HepG2 (cell line): ENCODE measurements around the gene APOC3. TPM values are rescaled to one million over a fixed set of nuclear protein-coding genes. Genes with fewer than 3 reads are reported as not detected.
A peak's percentile ranks its signal among the peaks of the same experiment; 100 is the strongest.

ENCODE experiments used
- EED ChIP-seq: sonication (generic); formaldehyde crosslinking; IDR thresholded peaks from 2 replicates; pipeline ENCODE4 v1.5.0; 2020; ENCODE audit warnings: mild to moderate bottlenecking, missing genetic modification reagents
- HIVEP1 ChIP-seq: sonication (generic); formaldehyde crosslinking; IDR thresholded peaks from 2 replicates; pipeline ENCODE4 v1.4.0; 2020; ENCODE audit warnings: mild to moderate bottlenecking, missing genetic modification reagents
- PAF1 ChIP-seq: IDR thresholded peaks from 2 replicates; pipeline ENCODE4 v1.6.1; 2016; ENCODE audit warnings: missing genetic modification reagents, missing compliant biosample characterization
- POLR2A ChIP-seq, 2 experiments: IDR thresholded peaks; 2 replicates each; pipeline ENCODE4 v1.6.1; 2011; ENCODE audit warnings: low read depth in 2 of 2, low read length in 2 of 2, mild to moderate bottlenecking in 1 of 2, moderate library complexity in 1 of 2; ENCODE audit not compliant: insufficient read depth in 1 of 2
- SALL1 ChIP-seq: sonication (generic); formaldehyde crosslinking; IDR thresholded peaks from 2 replicates; pipeline ENCODE4 v1.8.0; 2022; ENCODE audit warnings: mild to moderate bottlenecking, missing genetic modification reagents
- SKI ChIP-seq: fragments of 450-650 bp; IDR thresholded peaks from one replicate; pipeline ENCODE4 v1.6.1; 2018; ENCODE audit warnings: mild to moderate bottlenecking; ENCODE audit not compliant: partially characterized antibody
- SP1 ChIP-seq, 2 experiments: fragments of 450-650 bp in 1 of 2; sonication (generic) in 1 of 2; formaldehyde crosslinking in 1 of 2; IDR thresholded peaks; 2 replicates each; pipeline versions ENCODE4 v1.4.0 to v1.6.1; 2016 to 2020; ENCODE audit warnings: missing genetic modification reagents in 1 of 2
- ZNF225 ChIP-seq: sonication (generic); formaldehyde crosslinking; IDR thresholded peaks from 2 replicates; pipeline ENCODE4 v1.4.0; 2020; ENCODE audit warnings: mild to moderate bottlenecking, missing genetic modification reagents
- ZNF496 ChIP-seq: sonication (generic); formaldehyde crosslinking; IDR thresholded peaks from 2 replicates; pipeline ENCODE4 v1.8.1; 2023; ENCODE audit warnings: mild to moderate bottlenecking, moderate library complexity, missing genetic modification reagents; ENCODE audit not compliant: insufficient replicate concordance
- ZNF543 ChIP-seq: sonication (generic); formaldehyde crosslinking; IDR thresholded peaks from 2 replicates; pipeline ENCODE4 v1.4.0; 2020; ENCODE audit warnings: mild to moderate bottlenecking, missing genetic modification reagents
- ZNF562 ChIP-seq: sonication (generic); formaldehyde crosslinking; IDR thresholded peaks from 2 replicates; pipeline ENCODE4 v1.8.0; 2022; ENCODE audit warnings: missing genetic modification reagents, borderline replicate concordance
- ZSCAN20 ChIP-seq: sonication (generic); formaldehyde crosslinking; IDR thresholded peaks from 2 replicates; pipeline ENCODE4 v1.4.0; 2020; ENCODE audit warnings: missing genetic modification reagents, mild to moderate bottlenecking, borderline replicate concordance
- polyA plus RNA-seq, 8 experiments: library from polyadenylated mRNA; depleted of rRNA in 3 of 8; stranded (reverse) in 7 of 8; unstranded in 1 of 8; fragments of >200 nt; fragmentation: Illumina TruSeq in 4 of 8; extraction: Trizol in 4 of 8; gene quantifications; 2 replicates each; pipeline versions ENCODE4 v1.2.1 to v1.2.3, GENCODE V29; 2011 to 2016; ENCODE audit warnings: low read depth in 4 of 8, missing spikeins in 1 of 8, mixed read lengths in 1 of 8; ENCODE audit not compliant: insufficient read depth in 1 of 8
- total RNA-seq, 5 experiments: library from RNA; depleted of rRNA; stranded (reverse); fragments of >200 nt; fragmentation: Illumina TruSeq; extraction: Trizol; gene quantifications; 2 replicates each; pipeline ENCODE4 v1.2.3, GENCODE V29; 2016; ENCODE audit warnings: low read depth in 1 of 5
- TF ChIP-seq, protein P1 (sequence below): sonication (generic); formaldehyde crosslinking; conservative IDR thresholded peaks from 2 replicates; pipeline ENCODE4 v1.4.0; 2020; ENCODE audit warnings: mild to moderate bottlenecking, missing genetic modification reagents, moderate library complexity
- TF ChIP-seq, protein P2 (sequence below): sonication (generic); formaldehyde crosslinking; IDR thresholded peaks from 2 replicates; pipeline ENCODE4 v1.8.1; 2023; ENCODE audit warnings: mild to moderate bottlenecking, missing genetic modification reagents
- TF ChIP-seq, protein P3 (sequence below): IDR thresholded peaks from 2 replicates; pipeline ENCODE4 v1.6.1; 2016; ENCODE audit warnings: control low read depth
- TF ChIP-seq, protein P4 (sequence below), 2 experiments: sonication (generic) in 1 of 2; formaldehyde crosslinking in 1 of 2; IDR thresholded peaks; 2 replicates each; pipeline versions ENCODE4 v1.6.1 to v1.9.0; 2014 to 2022; ENCODE audit warnings: antibody characterized with exemption in 1 of 2, borderline replicate concordance in 1 of 2, inconsistent platforms in 1 of 2, low read depth in 1 of 2, missing genetic modification reagents in 1 of 2

The APOC3 gene
- total and polyA plus RNA-seq, 2 of the 13 experiments (the other 11 are each of a cell fraction or from before 2014, with no cell fraction given), result 314 to 687 TPM

DNA sequence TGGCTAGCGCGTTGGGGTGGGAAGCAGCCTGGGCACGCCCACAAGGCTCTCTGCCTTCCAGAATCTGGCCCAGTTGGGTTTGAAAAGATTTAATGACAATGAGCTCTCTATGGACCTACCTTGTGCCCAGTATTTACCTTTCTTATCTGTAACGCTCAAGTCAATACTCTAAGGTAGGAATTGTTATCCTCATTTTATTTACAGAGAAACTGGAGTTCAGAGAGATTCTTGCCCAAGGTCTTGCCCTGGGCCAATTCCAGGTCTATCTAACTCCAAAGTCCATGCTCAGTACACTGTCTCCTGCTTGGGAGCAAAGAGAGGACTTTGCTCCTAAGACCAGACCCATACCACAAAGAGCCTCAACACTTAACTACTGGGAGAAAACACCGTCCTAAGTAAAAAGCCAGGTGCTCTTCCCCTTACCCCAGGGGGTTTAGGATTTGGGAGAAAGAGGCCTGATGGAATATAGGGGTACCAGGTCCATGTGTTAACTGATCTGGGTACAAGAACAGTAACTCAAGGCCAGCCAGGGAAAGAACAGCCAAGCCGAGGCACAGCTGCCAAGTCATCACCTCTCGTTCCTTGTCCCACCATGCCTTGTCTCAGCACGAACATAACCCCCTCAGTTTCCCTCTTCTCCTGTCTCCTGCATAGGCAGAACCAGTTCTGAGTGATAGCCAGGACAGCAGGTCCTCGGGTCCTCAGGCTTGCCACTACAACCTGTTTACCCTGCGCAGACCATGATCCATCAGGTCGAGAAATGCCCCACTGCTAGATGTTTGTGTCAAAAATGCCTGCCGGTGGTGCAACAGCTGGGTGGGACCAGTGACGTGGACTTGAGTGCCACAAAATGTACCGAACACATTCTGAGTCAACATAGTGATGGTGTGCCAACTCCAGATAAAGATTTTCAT is 21.2 kb upstream of the APOC3 start (continued):
- TF ChIP-seq, protein P1, sequence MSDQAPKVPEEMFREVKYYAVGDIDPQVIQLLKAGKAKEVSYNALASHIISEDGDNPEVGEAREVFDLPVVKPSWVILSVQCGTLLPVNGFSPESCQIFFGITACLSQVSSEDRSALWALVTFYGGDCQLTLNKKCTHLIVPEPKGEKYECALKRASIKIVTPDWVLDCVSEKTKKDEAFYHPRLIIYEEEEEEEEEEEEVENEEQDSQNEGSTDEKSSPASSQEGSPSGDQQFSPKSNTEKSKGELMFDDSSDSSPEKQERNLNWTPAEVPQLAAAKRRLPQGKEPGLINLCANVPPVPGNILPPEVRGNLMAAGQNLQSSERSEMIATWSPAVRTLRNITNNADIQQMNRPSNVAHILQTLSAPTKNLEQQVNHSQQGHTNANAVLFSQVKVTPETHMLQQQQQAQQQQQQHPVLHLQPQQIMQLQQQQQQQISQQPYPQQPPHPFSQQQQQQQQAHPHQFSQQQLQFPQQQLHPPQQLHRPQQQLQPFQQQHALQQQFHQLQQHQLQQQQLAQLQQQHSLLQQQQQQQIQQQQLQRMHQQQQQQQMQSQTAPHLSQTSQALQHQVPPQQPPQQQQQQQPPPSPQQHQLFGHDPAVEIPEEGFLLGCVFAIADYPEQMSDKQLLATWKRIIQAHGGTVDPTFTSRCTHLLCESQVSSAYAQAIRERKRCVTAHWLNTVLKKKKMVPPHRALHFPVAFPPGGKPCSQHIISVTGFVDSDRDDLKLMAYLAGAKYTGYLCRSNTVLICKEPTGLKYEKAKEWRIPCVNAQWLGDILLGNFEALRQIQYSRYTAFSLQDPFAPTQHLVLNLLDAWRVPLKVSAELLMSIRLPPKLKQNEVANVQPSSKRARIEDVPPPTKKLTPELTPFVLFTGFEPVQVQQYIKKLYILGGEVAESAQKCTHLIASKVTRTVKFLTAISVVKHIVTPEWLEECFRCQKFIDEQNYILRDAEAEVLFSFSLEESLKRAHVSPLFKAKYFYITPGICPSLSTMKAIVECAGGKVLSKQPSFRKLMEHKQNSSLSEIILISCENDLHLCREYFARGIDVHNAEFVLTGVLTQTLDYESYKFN, result peak; percentile 99
- no peak for TF ChIP-seq SP1 (IDR thresholded peaks at IDR 0.05)
- TF ChIP-seq SP1 (CRISPR knock-in tag; IDR thresholded peaks at IDR 0.05), result peak; percentile 63
- TF ChIP-seq HIVEP1 (CRISPR knock-in tag), result no peak; the same call in 1 of the 2 replicates
- peak; percentile 70 for TF ChIP-seq ZNF543 (CRISPR knock-in tag)
- TF ChIP-seq, protein P2, sequence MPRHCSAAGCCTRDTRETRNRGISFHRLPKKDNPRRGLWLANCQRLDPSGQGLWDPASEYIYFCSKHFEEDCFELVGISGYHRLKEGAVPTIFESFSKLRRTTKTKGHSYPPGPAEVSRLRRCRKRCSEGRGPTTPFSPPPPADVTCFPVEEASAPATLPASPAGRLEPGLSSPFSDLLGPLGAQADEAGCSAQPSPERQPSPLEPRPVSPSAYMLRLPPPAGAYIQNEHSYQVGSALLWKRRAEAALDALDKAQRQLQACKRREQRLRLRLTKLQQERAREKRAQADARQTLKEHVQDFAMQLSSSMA (CRISPR knock-in tag), result 0 out of 2 replicates have a peak, but pooled peaks have one; percentile 51
- TF ChIP-seq, protein P3, sequence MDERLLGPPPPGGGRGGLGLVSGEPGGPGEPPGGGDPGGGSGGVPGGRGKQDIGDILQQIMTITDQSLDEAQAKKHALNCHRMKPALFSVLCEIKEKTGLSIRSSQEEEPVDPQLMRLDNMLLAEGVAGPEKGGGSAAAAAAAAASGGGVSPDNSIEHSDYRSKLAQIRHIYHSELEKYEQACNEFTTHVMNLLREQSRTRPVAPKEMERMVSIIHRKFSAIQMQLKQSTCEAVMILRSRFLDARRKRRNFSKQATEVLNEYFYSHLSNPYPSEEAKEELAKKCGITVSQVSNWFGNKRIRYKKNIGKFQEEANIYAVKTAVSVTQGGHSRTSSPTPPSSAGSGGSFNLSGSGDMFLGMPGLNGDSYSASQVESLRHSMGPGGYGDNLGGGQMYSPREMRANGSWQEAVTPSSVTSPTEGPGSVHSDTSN (CRISPR knock-in tag), result peak; percentile 52; the same call in 1 of the 2 replicates
- no peak for TF ChIP-seq ZNF225 (CRISPR knock-in tag)
- TF ChIP-seq POLR2A (IDR thresholded peaks at IDR 0.05; ENCODE audit: insufficient read depth in 1 of 2, low read depth in 2 of 2, low read length in 2 of 2), result peak; percentile 68 to 82; a peak in 2 of 4 replicates
- TF ChIP-seq, protein P4, sequence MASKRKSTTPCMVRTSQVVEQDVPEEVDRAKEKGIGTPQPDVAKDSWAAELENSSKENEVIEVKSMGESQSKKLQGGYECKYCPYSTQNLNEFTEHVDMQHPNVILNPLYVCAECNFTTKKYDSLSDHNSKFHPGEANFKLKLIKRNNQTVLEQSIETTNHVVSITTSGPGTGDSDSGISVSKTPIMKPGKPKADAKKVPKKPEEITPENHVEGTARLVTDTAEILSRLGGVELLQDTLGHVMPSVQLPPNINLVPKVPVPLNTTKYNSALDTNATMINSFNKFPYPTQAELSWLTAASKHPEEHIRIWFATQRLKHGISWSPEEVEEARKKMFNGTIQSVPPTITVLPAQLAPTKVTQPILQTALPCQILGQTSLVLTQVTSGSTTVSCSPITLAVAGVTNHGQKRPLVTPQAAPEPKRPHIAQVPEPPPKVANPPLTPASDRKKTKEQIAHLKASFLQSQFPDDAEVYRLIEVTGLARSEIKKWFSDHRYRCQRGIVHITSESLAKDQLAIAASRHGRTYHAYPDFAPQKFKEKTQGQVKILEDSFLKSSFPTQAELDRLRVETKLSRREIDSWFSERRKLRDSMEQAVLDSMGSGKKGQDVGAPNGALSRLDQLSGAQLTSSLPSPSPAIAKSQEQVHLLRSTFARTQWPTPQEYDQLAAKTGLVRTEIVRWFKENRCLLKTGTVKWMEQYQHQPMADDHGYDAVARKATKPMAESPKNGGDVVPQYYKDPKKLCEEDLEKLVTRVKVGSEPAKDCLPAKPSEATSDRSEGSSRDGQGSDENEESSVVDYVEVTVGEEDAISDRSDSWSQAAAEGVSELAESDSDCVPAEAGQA (IDR thresholded peaks at IDR 0.05; ENCODE audit: low read depth), result no peak; the same call in 1 of the 2 replicates
- TF ChIP-seq, protein P4 (CRISPR knock-in tag; IDR thresholded peaks at IDR 0.05; ENCODE audit: borderline replicate concordance), result no peak
- no peak; the same call in 1 of the 2 replicates for TF ChIP-seq ZSCAN20
- TF ChIP-seq SKI, result peak; percentile 89
- no peak for TF ChIP-seq ZNF562 (CRISPR knock-in tag)
- no peak for TF ChIP-seq EED (CRISPR knock-in tag)
- TF ChIP-seq ZNF496 (CRISPR knock-in tag), result no peak
- TF ChIP-seq PAF1 (CRISPR knock-in tag), result no peak
- peak; percentile 90 for TF ChIP-seq SALL1 (CRISPR knock-in tag)
